ENCODE measurements around the gene C3orf70.

GRCh38 chr3:185172086-185173049 lies 19.5 kb upstream of the C3orf70 start:
- TF ChIP-seq CTCF (IDR thresholded peaks at IDR 0.05): no peak
- TF ChIP-seq EP300 (IDR thresholded peaks at IDR 0.05): no peak
- no peak for TF ChIP-seq POLR2A (IDR thresholded peaks at IDR 0.05)

Measured in tibial nerve (tissue), 4 donors.